ENCODE data around the gene XRCC4. TPM values are rescaled to one million over a fixed set of nuclear protein-coding genes. Genes with fewer than 3 reads are reported as not detected.

The XRCC4 gene
- total and polyA plus RNA-seq, 4 donors = 2.3 to 4.9 (median 3.0) TPM

DNA sequence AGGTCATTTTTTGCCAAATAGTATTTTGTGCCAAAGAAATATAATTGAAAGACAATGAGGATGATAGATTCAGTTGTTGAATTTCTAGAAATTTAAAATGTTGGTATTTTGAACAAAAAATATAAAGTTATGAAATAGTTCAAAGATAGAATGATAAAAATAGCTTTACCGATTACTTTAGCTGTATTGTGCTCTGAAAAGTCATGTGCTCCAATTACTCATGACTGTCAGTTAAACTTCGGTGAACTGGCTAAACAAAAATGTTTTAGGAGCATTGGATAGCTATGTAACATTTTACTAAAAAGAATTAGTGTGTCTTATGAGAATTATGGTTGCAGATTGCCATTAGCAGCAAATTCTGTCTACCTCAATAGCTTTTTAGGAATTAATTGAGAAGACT is 216.9 kb downstream of the XRCC4 start:
- no peaks in the 10 kb centered on the region for H3K4me1 ChIP-seq (ENCODE audit: control insufficient read depth in 4 of 4, insufficient read depth in 4 of 4, low read length in 3 of 4)
- no peak overlapping the region for H3K9ac ChIP-seq (ENCODE audit: low read depth in 1 of 2, low read length in 2 of 2)
- 91% methylated on average over 2 of the region's 2 CpGs for WGBS
- no peak for DNase-seq (ENCODE audit: low spot score)
- TF ChIP-seq JUND (IDR thresholded peaks at IDR 0.05) (no peak), FOXA2 (IDR thresholded peaks at IDR 0.05) (no peak), RAD21 (IDR thresholded peaks at IDR 0.05) (no peak), NR2F2 (IDR thresholded peaks at IDR 0.05) (no peak), RXRA (IDR thresholded peaks at IDR 0.05) (no peak), GABPA (IDR thresholded peaks at IDR 0.05 in 1 of 2, conservative IDR thresholded peaks at IDR 0.05 in 1 of 2) (no peak), YY1 (IDR thresholded peaks at IDR 0.05) (no peak), HNF4G (IDR thresholded peaks at IDR 0.05) (no peak), TAF1 (conservative IDR thresholded peaks at IDR 0.05) (no peak)
- TF ChIP-seq, protein P1, sequence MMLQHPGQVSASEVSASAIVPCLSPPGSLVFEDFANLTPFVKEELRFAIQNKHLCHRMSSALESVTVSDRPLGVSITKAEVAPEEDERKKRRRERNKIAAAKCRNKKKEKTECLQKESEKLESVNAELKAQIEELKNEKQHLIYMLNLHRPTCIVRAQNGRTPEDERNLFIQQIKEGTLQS (IDR thresholded peaks at IDR 0.05) = no peak
- TF ChIP-seq, protein P2, sequence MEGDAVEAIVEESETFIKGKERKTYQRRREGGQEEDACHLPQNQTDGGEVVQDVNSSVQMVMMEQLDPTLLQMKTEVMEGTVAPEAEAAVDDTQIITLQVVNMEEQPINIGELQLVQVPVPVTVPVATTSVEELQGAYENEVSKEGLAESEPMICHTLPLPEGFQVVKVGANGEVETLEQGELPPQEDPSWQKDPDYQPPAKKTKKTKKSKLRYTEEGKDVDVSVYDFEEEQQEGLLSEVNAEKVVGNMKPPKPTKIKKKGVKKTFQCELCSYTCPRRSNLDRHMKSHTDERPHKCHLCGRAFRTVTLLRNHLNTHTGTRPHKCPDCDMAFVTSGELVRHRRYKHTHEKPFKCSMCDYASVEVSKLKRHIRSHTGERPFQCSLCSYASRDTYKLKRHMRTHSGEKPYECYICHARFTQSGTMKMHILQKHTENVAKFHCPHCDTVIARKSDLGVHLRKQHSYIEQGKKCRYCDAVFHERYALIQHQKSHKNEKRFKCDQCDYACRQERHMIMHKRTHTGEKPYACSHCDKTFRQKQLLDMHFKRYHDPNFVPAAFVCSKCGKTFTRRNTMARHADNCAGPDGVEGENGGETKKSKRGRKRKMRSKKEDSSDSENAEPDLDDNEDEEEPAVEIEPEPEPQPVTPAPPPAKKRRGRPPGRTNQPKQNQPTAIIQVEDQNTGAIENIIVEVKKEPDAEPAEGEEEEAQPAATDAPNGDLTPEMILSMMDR (IDR thresholded peaks at IDR 0.05; ENCODE audit: low read depth, low read length, missing input control) = no peak
- TF ChIP-seq, protein P3, sequence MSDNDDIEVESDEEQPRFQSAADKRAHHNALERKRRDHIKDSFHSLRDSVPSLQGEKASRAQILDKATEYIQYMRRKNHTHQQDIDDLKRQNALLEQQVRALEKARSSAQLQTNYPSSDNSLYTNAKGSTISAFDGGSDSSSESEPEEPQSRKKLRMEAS (IDR thresholded peaks at IDR 0.05) = no peak
- TF ChIP-seq, protein P4, sequence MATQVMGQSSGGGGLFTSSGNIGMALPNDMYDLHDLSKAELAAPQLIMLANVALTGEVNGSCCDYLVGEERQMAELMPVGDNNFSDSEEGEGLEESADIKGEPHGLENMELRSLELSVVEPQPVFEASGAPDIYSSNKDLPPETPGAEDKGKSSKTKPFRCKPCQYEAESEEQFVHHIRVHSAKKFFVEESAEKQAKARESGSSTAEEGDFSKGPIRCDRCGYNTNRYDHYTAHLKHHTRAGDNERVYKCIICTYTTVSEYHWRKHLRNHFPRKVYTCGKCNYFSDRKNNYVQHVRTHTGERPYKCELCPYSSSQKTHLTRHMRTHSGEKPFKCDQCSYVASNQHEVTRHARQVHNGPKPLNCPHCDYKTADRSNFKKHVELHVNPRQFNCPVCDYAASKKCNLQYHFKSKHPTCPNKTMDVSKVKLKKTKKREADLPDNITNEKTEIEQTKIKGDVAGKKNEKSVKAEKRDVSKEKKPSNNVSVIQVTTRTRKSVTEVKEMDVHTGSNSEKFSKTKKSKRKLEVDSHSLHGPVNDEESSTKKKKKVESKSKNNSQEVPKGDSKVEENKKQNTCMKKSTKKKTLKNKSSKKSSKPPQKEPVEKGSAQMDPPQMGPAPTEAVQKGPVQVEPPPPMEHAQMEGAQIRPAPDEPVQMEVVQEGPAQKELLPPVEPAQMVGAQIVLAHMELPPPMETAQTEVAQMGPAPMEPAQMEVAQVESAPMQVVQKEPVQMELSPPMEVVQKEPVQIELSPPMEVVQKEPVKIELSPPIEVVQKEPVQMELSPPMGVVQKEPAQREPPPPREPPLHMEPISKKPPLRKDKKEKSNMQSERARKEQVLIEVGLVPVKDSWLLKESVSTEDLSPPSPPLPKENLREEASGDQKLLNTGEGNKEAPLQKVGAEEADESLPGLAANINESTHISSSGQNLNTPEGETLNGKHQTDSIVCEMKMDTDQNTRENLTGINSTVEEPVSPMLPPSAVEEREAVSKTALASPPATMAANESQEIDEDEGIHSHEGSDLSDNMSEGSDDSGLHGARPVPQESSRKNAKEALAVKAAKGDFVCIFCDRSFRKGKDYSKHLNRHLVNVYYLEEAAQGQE (IDR thresholded peaks at IDR 0.05) = no peak
- TF ChIP-seq, protein P5, sequence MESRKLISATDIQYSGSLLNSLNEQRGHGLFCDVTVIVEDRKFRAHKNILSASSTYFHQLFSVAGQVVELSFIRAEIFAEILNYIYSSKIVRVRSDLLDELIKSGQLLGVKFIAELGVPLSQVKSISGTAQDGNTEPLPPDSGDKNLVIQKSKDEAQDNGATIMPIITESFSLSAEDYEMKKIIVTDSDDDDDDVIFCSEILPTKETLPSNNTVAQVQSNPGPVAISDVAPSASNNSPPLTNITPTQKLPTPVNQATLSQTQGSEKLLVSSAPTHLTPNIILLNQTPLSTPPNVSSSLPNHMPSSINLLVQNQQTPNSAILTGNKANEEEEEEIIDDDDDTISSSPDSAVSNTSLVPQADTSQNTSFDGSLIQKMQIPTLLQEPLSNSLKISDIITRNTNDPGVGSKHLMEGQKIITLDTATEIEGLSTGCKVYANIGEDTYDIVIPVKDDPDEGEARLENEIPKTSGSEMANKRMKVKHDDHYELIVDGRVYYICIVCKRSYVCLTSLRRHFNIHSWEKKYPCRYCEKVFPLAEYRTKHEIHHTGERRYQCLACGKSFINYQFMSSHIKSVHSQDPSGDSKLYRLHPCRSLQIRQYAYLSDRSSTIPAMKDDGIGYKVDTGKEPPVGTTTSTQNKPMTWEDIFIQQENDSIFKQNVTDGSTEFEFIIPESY (IDR thresholded peaks at IDR 0.05) = no peak
- H3K36me3 ChIP-seq (ENCODE audit: control insufficient read depth in 4 of 4, insufficient read depth in 3 of 4, low read depth in 1 of 4, low read length in 3 of 4) = peaks cover 0 to 2% (median 0%) of the 10 kb centered on the region in 4 donors
- no peak overlapping the region for H3K27ac ChIP-seq (ENCODE audit: low read depth in 1 of 2, low read length in 2 of 2)
- H3K9me3 ChIP-seq (ENCODE audit: control insufficient read depth in 4 of 4, low read length in 3 of 4) = no peaks in the 10 kb centered on the region
- H3K4me3 ChIP-seq (ENCODE audit: low read depth in 1 of 3, low read length in 3 of 3) = no peak overlapping the region
- no peaks in the 10 kb centered on the region for H3K27me3 ChIP-seq (ENCODE audit: control insufficient read depth in 4 of 4, insufficient read depth in 4 of 4, low read length in 3 of 4)

DNA sequence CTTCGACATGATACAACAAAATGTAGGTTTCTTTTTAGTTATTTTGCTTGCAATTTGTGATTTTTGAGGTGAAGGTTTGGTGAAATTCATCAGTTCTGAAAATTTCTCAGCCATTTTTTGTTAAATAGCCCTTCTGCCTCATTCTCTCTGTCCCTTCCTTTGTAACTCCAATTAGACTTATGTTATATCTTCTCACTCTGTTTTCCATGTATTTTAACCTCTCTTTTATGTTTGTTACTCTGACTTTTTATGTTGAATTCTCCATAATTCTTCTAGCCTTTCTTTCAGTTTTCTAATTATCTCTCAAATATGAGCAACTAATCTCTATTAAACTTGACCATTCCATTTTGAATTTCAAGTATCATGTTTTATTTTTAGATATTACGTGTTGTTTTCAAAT is 222.0 kb downstream of the XRCC4 start:
- TF ChIP-seq SP1 (IDR thresholded peaks at IDR 0.05) = no peak
- no peak for TF ChIP-seq HNF4A (conservative IDR thresholded peaks at IDR 0.05)
- TF ChIP-seq HNF4G (IDR thresholded peaks at IDR 0.05) = no peak
- no peak for TF ChIP-seq RAD21 (IDR thresholded peaks at IDR 0.05)
- TF ChIP-seq GABPA (IDR thresholded peaks at IDR 0.05 in 1 of 2, conservative IDR thresholded peaks at IDR 0.05 in 1 of 2) = no peak
- TF ChIP-seq, protein P3 (IDR thresholded peaks at IDR 0.05) = no peak
- TF ChIP-seq, protein P2 (IDR thresholded peaks at IDR 0.05; ENCODE audit: low read depth, low read length, missing input control) = no peak
- no peak for TF ChIP-seq FOXA1 (IDR thresholded peaks at IDR 0.05)
- no peak for TF ChIP-seq NR2F2 (IDR thresholded peaks at IDR 0.05)
- no peak for TF ChIP-seq EGR1 (IDR thresholded peaks at IDR 0.05; ENCODE audit: low read depth in 2 of 2)
- TF ChIP-seq, protein P5 (IDR thresholded peaks at IDR 0.05) = no peak
- DNase-seq (ENCODE audit: low spot score) = no peak
- 94% methylated on average over 2 of the region's 2 CpGs for WGBS

More for the DNA sequence above, 222.0 kb downstream of the XRCC4 start:
- no peak overlapping the region for H3K4me3 ChIP-seq (ENCODE audit: low read depth in 1 of 3, low read length in 3 of 3)
- H3K4me1 ChIP-seq (ENCODE audit: control insufficient read depth in 4 of 4, insufficient read depth in 4 of 4, low read length in 3 of 4) = no peaks in the 10 kb centered on the region
- no peak overlapping the region for H3K27ac ChIP-seq (ENCODE audit: low read depth in 1 of 2, low read length in 2 of 2)
- H3K27me3 ChIP-seq (ENCODE audit: control insufficient read depth in 4 of 4, insufficient read depth in 4 of 4, low read length in 3 of 4) = no peaks in the 10 kb centered on the region
- no peaks in the 10 kb centered on the region for H3K9me3 ChIP-seq (ENCODE audit: control insufficient read depth in 4 of 4, low read length in 3 of 4)
- H3K9ac ChIP-seq (ENCODE audit: low read depth in 1 of 2, low read length in 2 of 2) = no peak overlapping the region
- H3K36me3 ChIP-seq (ENCODE audit: control insufficient read depth in 4 of 4, insufficient read depth in 3 of 4, low read depth in 1 of 4, low read length in 3 of 4) = no peaks in the 10 kb centered on the region
